Measurements from ENCODE around the gene AIPL1. TPM values are rescaled to one million over a fixed set of nuclear protein-coding genes. Genes with fewer than 3 reads are reported as not detected.

The AIPL1 gene
- total RNA-seq, 1 experiment from 2014 or later = 0.46 TPM

- Mint-ChIP-seq H3K27ac (no peak overlapping the region), H3K4me3 (no peak overlapping the region), H3K27me3 (ENCODE audit: low read depth) (no peaks in the 10 kb centered on the region), H3K9me3 (no peaks in the 10 kb centered on the region), H3K4me1 (peaks cover 11% of the 10 kb centered on the region), H3K36me3 (no peaks in the 10 kb centered on the region)
- CTCF ChIA-PET = no interaction called here
- TF ChIP-seq FOXP1 (CRISPR knock-in tag; IDR thresholded peaks at IDR 0.05; ENCODE audit: borderline replicate concordance) (no peak), ELF4 (CRISPR knock-in tag; IDR thresholded peaks at IDR 0.05; ENCODE audit: low read depth) (no peak), MXD4 (CRISPR knock-in tag; IDR thresholded peaks at IDR 0.05; ENCODE audit: borderline replicate concordance) (no peak), ERG (CRISPR knock-in tag; IDR thresholded peaks at IDR 0.05) (no peak), FOXP4 (CRISPR knock-in tag; IDR thresholded peaks at IDR 0.05) (no peak), NR3C1 (CRISPR knock-in tag; conservative IDR thresholded peaks at IDR 0.05; ENCODE audit: low read depth) (no peak), ZSCAN18 (CRISPR knock-in tag; IDR thresholded peaks at IDR 0.05) (no peak), CREB1 (CRISPR knock-in tag; IDR thresholded peaks at IDR 0.05) (no peak), ZNF232 (CRISPR knock-in tag; IDR thresholded peaks at IDR 0.05) (no peak), ZNF317 (CRISPR knock-in tag; IDR thresholded peaks at IDR 0.05; ENCODE audit: borderline replicate concordance, low read depth) (no peak), IRF1 (CRISPR knock-in tag; IDR thresholded peaks at IDR 0.05) (no peak), MLX (CRISPR knock-in tag; IDR thresholded peaks at IDR 0.05) (no peak), ZNF532 (CRISPR knock-in tag; IDR thresholded peaks at IDR 0.05; ENCODE audit: borderline replicate concordance) (no peak)
- TF ChIP-seq, protein P1, sequence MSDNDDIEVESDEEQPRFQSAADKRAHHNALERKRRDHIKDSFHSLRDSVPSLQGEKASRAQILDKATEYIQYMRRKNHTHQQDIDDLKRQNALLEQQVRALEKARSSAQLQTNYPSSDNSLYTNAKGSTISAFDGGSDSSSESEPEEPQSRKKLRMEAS (CRISPR knock-in tag; IDR thresholded peaks at IDR 0.05) = no peak
- TF ChIP-seq, protein P2, sequence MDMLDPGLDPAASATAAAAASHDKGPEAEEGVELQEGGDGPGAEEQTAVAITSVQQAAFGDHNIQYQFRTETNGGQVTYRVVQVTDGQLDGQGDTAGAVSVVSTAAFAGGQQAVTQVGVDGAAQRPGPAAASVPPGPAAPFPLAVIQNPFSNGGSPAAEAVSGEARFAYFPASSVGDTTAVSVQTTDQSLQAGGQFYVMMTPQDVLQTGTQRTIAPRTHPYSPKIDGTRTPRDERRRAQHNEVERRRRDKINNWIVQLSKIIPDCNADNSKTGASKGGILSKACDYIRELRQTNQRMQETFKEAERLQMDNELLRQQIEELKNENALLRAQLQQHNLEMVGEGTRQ (CRISPR knock-in tag; IDR thresholded peaks at IDR 0.05) = no peak
- TF ChIP-seq, protein P3, sequence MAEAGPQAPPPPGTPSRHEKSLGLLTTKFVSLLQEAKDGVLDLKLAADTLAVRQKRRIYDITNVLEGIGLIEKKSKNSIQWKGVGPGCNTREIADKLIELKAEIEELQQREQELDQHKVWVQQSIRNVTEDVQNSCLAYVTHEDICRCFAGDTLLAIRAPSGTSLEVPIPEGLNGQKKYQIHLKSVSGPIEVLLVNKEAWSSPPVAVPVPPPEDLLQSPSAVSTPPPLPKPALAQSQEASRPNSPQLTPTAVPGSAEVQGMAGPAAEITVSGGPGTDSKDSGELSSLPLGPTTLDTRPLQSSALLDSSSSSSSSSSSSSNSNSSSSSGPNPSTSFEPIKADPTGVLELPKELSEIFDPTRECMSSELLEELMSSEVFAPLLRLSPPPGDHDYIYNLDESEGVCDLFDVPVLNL (CRISPR knock-in tag; IDR thresholded peaks at IDR 0.05; ENCODE audit: borderline replicate concordance, low read depth) = no peak
- POLR2A ChIA-PET = no interaction called here
- DNase-seq (ENCODE audit: low spot score) (no peak), ATAC-seq (no peak)
These were observed 43.6 kb upstream of the AIPL1 start for GRCh38 chr17:6478486-6478885.

All from WTC11 (cell line).